Stimulated activated CD4-positive, alpha-beta T cell treated with anti-CD3 and anti-CD28 coated beads, Interleukin-15, amount 100 ng/mL, for 1 hour (primary cell): ENCODE data around the gene HHLA2.
"Not testable (repeated sequence)": the region's sequence is repeated elsewhere in the genome, so short reads cannot be mapped to it uniquely, and the experiment has no call there.

Experiments
- DNase-seq, 2 donors: peaks; one replicate each; pipeline ENCODE4 v3.0.0-alpha.2; 2020; ENCODE audit warnings: low read depth in 1 of 2, low spot score in 1 of 2

HHLA2 gene, protein sequence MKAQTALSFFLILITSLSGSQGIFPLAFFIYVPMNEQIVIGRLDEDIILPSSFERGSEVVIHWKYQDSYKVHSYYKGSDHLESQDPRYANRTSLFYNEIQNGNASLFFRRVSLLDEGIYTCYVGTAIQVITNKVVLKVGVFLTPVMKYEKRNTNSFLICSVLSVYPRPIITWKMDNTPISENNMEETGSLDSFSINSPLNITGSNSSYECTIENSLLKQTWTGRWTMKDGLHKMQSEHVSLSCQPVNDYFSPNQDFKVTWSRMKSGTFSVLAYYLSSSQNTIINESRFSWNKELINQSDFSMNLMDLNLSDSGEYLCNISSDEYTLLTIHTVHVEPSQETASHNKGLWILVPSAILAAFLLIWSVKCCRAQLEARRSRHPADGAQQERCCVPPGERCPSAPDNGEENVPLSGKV

DNA sequence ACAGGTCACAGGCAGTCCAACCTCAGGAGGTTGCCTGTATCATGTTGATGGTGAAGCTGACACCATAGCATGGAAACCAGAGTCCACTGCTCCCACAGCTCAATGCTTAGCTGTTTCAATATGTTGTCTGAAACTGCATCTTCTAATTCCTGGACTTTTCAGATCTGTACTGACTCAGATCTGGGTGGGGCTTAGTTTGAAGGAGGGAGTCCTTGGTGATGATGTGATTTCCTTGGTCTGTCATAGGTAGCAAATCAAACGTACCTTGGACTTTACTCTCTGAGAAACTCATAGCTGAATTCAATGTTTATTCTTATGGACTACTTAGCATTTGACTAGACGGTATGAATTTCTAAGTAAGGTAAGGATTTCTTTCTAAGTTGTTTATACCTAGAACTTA is at the start of gene HHLA2:
Gene HHLA2, plus strand, starts transcription at position 310 of the 400 bp plus-strand sequence. CDS start 55,266 bp downstream, outside the sequence.
- no peak for DNase-seq

DNA sequence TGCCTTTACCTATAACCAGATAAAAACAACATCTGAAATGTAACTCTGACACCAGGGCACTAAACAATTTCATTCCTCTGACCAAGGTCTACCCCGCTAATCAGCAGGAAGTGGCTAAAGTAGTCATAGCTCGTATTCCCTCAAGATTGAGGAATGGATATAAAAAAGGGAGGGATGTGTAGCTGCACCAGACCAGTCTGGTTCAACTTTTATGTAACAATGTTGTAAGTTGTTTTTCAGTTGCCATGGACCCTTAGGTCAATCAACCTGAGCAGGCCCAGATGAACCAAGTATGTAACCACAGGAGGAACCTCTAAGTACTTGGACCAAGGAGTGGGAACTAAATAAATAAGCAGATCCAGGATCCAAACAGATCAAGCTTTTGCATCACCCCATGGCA is 45.7 kb upstream of the HHLA2 start:
- DNase-seq: no peak

DNA sequence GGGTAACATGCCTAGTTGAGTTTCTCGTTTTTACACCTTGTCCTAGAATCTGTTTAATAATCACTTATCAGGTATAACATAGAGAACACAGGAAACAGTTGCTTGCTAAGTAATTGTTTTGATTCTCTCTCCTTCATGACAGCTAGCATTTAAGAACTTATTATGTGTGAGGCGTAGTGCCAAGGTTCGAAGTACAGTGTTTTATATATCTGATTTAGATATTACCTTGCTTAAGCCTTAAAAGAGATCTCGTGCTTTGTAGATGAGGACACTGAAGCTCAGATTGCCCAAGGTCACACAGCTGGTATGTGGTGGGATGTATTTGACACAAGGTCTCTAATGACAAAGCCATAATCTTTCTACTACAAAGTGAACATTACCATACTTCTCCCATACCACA is 45.1 kb upstream of the HHLA2 start:
- no peak for DNase-seq

DNA sequence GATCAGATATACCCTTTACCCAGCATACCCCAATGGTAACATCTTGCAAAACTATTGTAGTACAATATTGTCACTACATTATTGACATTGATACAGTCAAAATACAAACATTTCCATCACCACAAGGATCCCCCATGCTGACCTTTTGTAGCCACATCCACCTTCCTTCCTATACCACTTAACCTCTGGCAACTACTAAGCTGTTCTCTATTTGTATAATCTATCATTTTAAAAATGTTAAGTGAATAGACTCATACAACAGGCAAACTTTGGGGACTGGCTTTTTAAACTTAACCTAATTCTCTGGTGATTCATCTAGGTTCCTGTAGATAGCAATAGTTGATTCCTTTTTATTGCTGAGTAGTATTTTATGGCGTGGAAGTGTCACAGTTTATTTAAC is 44.5 kb upstream of the HHLA2 start:
- no peak for DNase-seq

DNA sequence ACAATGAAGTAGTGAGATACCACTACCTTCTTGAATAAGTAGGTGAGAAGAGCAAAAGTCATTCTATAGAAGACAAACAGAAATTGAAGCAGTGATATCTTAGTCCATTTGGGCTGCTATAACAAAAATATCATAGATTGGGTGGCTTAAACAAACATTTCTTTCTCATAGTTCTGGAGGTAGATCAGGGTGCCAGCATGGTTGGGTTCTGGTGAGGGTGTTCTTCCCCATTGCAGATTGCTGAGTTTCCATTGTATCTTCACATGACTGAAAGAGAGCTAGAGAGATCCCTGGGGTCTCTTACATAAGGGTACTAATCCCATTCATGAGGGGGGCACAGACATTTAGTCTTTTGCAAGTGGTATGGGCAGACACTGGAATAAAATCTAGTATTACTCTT is 41.2 kb upstream of the HHLA2 start:
- DNase-seq: no peak

DNA sequence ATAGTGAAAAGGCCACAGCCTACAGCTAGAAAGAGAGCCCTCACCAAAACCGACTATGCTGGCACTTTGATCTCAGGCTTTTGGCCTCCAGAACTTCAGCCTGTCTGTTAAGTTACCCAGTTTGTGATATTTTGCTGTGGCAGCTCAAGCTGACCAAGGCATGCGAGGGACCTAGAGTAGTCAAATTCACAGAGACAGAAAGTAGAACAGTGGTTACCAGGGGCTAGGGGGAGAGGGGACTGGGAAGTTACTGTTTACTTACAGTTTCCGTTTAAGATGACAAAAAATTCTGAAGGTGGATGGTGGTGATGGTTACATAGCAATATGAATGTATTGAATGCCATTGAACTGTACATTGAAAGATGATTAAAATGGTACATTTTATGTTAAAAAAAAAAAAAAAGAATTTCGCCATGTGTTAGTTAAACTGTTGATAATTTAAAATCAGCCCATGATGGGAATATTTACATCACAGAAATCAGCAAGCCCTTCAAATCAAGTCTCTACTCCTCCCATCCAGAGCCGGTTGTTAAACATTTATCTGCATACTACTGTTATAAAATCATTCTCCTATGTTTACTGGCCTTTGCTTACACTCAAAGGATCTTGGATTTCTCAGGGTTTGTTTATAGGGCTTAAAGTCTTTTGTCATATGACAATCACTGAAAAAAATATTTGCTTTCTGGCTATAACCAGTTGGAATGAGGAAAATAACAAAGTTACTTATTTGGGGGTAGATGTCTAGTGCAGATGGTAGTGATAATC is 31.6 kb upstream of the HHLA2 start:
- not testable (repeated sequence) for DNase-seq

DNA sequence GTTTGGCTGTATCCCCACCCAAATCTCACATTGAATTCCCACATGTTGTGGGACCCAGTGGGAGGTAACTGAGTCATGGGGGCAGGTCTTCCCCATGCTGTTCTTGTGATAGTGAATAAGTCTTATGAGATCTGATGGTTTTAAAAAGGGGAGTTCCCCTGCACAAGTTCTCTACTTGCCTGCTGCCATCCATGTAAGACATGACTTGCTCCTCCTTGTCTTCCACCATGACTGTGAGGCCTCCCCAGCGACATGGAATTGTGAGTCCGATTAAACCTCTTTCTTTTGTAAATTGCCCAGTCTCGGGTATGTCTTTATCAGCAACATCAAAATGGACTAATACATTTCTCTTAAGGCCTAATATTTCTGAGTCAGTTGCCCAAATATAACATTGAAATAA is 28.1 kb upstream of the HHLA2 start:
- not testable (repeated sequence) for DNase-seq

DNA sequence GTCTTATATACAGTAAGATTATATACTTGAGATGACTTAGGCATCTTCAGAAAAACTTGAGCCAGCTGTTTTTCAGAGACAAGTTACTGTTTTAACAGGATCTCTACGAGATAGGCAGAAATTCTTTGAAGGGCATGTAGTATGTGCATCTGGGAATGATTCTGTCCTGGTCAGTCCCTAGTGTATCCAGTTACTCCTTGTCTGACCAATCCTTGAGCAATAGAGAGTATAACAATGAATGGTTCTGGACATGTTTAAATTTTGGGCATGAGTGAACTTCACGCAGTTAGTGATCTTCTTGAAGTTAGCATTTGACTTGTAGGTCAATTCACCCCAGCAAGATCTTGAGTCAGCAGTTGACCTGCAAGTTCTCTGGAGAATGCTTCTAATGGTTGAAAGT is 24.7 kb upstream of the HHLA2 start:
- no peak for DNase-seq

DNA sequence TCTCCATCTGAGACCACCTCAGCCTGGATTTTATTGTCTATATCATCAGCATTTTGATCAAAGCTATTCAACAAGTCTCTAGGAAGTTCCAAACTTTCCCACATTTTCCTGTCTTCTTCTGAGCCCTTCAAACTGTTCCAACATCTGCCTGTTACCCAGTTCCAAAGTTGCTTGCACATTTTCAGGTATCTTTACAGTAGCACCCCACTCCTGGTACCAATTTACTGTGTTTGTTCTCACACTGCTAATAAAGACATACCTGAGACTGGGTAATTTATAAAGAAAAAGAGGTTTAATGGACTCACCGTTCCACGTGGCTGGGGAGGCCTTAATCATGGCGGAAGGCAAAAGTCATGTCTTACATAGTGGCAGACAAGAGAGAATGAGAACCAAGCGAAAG is 17.3 kb upstream of the HHLA2 start:
- DNase-seq: not testable (repeated sequence)

DNA sequence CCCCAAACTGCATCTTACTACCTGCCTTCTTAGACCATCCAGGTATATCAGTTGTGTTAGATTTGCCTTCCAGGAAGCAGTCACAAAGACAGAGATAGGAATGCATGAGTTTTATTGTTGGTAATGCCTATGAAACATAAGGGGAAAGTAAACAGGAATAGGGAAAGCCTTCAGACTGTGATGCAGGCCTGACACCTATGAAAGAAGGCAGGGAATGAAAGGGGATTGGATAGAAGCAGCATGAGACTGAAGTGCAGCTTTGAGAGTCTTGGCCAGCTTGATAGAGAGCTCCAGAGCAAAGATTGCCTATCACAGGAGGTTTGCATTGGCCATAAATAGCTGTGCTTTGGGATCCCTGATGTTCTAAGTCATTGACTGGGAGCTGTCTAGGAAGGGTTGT is 15.9 kb upstream of the HHLA2 start:
- no peak for DNase-seq

DNA sequence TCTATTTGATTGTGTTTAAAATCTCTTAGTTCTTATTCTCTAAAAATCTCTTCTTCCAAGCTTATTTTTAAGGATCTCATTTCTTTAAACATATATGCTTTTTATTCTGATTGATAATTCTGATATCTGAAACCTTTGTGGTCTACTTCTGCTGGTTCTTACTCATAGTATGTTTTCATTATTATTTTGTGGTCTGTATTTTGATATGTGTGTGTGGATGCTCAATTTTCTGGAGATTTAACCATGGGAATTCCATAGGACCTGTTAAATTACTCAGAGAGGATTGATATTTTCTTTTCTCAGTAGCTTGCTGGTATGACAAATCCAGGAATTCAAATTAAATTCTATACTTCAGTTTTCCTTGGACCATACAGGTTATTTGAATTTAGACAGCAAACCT is 14.7 kb upstream of the HHLA2 start:
- no peak for DNase-seq

DNA sequence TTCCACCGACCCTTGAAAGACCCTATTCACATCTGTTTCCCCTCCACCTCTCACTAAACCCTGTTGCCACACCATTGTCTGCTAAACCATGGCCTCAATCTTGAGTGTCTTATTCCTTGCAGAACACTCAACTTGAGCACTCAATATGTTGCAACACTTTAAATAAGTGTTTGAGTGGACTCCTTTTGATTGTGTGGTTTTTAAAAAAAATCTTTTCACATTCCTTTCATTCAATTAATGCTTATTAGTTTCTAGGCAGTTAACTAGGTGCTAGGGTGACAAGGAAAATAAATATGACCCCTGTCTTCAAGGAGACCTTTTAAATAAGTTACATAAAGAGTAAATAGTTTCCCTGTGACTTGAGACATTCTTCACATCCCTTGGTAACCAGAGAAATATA is 13.3 kb upstream of the HHLA2 start:
- no peak for DNase-seq

DNA sequence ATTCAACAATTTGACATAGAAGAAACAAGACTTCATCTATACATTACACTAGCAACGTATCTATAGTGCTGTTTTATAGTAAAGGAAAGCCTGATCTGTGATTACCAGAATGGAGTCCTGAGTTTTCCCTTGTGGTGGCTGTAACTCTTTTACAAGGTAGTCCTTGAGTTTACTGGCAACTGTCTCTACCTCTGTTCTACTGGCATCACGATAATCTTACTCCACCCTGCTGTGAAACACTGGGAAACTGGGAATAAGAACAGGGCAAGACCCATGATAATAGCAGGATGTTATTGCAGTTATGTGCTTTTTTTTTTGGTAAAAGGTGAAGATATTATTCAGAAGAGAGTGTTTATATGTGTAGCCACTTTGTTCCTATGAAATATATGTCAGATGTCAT is 12.4 kb upstream of the HHLA2 start:
- DNase-seq: no peak

DNA sequence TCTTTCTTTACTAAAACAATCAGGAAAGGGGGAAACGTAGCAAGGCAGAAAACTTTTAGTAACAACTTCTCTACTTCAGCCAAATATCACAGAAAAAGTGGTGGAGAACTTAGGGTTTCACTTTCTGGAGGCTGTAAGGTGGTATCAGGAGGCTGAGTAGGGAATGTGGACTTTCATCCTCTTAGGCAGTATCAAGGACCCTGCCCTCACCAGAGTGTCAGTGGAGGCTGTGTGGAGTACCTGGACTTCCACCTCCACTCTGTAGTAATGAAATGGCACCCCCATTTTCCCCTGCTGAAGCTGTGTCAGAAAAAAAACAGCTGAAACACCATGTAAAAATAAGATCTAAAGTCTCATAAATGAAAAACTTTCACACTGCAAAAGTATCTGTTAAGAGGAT is 11.2 kb upstream of the HHLA2 start:
- DNase-seq: no peak

DNA sequence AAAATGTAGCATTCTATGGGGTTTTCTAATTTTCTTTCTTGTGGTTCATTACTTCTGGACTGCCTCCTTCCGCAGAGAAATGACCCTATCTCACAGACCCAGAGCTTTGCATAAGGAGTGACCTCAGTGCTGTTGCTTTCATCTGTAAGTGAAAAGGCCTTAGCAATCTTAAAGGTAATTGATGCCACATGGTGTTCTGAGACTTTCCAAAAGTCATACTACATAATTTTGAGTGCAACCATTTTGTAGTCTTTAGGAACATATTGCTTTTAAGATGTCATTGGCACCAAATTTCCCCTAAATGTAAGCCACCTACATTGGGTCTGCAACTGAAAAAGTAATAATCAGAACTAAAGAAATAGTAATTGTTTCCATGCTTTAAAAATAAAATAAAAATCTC is 9.2 kb upstream of the HHLA2 start:
- DNase-seq: no peak

DNA sequence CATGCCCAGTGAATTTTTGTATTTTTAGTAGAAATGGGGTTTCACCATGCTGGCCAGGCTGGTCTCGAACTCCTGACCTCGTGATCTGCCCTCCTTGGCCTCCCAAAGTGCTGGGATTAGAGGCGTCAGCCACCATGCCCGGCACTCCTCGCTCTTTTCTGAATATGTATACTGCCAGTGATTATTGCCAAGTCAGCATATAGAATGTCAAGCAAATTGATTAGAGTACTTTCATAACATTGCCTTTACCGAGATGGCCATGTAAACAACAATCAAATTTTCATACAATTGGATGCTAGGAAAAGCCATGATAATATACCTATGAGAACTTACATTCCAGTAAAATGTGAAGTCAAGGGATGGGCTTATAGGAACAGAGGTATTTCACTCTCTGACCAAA is 8.2 kb upstream of the HHLA2 start:
- not testable (repeated sequence) for DNase-seq

DNA sequence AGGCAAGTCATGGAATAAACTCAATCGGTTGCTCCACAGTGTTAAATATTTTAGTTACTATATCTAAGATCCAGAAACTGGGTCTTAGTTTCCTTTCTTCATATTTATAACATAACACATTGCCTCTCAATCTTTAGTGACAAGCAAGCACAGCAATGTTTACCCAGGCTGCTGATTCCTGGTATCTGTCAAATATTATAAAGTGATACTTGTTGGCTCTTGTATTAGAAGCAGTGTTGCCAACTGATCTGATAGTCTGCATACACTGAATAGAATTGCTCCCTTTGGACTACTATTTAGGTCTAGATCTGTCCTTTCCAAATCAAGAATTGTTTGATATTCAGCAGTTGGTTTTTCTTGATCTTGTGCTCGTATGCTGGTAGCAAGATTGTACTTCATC is 7.2 kb upstream of the HHLA2 start:
- no peak for DNase-seq

DNA sequence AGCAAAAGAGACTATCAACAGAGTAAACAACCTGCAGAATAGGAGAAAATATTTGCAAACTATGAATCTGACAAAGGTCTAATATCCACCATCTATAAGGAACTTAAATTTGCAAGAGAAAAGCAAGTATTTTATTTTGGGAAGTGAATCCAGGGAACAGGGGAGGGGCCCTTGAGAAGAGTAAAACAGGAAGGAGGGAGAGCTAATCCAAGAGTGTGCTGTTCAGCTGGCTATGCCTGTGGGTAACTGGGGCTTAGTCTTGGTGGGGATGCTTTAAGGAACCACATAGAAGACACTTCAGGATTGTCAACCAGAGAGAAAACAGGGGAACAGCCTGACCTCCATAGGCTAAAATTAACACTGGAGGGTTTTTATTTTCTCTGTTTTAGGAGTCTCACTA is 3.9 kb upstream of the HHLA2 start:
- no peak for DNase-seq

DNA sequence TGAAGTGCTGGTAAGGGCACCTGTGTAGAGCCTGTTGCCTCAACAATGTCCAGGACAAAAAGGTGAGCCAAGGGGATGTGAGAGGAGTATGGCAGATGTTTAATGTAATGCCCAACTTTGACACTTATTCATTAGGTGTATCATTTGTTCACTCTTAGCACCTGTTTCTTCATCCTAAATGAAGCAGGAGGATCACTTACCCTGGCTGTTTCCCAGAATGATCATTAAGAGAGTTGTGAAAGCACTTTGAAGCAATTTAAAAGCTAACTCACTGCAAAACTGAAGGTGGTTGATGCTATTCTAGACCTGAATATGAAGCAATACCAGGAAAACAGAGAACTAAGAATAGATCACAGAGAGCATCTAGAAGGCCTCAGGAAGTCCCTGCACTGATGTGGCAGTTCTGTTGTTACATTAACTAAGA is 3.4 kb upstream of the HHLA2 start:
- DNase-seq: no peak

DNA sequence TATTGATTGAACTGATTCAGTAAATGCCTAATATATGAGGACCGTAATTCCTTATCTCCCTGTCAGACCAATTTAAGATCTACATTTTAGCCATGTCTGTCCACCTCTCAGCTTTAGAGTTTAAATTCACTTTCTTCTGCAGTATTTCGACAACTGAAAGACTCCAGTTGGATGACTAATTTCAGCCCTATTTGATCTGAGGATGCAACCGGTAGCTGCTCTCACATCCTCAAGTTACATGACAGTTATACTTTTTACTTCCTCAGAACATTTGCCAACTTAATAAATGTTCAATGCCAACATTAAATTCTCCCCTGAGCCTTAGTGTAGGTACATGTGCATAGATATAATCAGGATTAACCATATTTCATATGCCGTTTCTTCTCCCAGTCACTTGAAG is 2.5 kb upstream of the HHLA2 start:
- no peak for DNase-seq

DNA sequence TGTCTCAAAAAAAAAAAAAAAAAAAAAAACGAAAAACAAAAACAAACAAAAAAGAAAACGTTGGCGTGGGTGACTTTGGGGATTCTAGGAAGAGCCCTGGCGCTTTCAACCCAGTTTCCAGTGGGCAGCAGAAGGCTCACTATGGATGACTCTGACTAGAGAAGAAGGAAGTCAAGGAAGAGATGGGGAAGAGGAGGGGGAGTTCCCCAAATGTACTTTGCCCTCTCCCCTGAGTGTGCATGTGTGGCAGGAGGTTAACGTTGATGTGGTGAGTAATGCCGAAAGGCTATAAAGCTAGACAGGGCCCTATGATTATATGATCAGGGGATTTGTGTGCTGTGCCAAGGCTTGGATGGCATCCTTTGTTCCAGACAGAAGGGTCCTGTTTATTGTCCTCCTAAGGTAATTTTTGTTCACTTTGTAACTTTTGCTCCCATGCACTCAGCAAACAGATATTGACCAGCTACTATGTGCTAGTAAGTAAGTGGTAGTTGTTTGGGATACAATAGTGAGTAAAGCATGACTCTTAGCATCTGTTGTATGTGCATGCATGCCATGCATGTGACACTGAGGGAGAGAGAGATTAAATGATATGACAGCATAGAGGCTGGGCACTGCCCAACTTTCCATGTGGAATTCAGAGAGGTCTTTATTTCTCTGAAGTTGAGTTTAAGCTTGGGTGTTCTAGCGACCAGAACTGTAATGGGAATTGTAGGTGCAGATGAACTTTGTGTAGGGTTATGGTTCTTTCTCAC is 750 bp upstream of the HHLA2 start:
- no peak for DNase-seq

DNA sequence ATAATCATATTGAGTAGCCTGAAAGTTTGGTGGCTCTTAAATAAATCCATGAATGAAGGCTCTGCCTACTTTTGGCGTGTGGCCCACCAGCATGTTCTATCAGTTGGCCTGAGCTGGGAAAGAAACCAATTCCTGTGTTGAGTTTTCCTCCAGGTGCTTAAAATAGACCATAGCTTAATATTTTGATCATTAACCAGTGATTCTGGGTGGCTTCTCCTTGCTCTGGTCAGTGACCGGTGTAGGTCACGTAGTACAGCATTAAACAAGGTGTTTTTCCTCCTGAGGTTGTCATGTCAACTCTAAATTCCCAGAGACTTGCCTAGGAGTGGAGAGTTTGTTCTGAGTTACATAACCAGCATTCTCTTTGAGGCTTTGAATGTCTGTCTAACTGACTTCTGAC is 1.3 kb downstream of the HHLA2 start:
- no peak for DNase-seq
